Fibroblast of pulmonary artery (primary cell): ENCODE measurements around the gene THSD7A.

ENCODE experiments used
- DNase-seq: peaks from one replicate; pipeline ENCODE4 v3.0.0-alpha.2; 2010; ENCODE audit warnings: low read depth
- H3K4me3 ChIP-seq: replicated peaks from 2 replicates; pipeline ENCODE4 v1.5.1; 2011; ENCODE audit warnings: low read depth, mild to moderate bottlenecking, control low read depth, low read length, moderate library complexity
- TF ChIP-seq, protein P1 (sequence below): IDR thresholded peaks from 2 replicates; pipeline ENCODE4 v1.5.1; 2011; ENCODE audit warnings: mild to moderate bottlenecking, control low read depth, low read length, inconsistent platforms; ENCODE audit errors: missing control alignments

Gene THSD7A

DNA sequence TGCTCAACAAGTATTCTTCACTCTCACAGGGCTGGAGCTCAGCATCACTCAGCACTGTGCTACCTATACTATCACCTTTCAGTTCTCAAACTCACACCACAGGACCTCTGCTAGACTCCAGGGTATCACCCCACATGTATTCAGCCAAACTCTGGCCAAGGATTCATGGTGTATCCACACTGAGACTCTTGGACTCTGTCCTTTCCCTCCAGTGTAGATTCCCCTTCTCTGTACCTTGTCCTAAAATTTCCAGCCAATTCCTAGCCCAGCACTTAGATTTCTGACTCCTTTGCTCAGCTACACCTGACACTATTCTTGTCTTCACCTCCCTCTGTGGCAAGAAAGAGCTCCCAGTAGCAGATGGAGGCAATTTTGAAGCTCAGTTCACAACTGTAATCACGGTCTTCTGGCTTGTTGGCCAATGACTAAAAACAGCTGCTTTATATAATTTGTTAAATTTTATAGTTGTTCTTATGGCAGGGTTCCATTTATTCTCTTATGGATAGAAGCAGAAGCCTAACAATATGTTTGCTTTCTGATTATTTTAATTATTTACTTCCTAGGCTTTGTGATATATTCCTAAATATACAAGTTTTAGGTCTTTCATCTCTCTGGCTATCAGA lies 258.8 kb downstream of the THSD7A start:
- H3K4me3 ChIP-seq = no peak overlapping the region
- no peak for DNase-seq
- TF ChIP-seq, protein P1, sequence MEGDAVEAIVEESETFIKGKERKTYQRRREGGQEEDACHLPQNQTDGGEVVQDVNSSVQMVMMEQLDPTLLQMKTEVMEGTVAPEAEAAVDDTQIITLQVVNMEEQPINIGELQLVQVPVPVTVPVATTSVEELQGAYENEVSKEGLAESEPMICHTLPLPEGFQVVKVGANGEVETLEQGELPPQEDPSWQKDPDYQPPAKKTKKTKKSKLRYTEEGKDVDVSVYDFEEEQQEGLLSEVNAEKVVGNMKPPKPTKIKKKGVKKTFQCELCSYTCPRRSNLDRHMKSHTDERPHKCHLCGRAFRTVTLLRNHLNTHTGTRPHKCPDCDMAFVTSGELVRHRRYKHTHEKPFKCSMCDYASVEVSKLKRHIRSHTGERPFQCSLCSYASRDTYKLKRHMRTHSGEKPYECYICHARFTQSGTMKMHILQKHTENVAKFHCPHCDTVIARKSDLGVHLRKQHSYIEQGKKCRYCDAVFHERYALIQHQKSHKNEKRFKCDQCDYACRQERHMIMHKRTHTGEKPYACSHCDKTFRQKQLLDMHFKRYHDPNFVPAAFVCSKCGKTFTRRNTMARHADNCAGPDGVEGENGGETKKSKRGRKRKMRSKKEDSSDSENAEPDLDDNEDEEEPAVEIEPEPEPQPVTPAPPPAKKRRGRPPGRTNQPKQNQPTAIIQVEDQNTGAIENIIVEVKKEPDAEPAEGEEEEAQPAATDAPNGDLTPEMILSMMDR = no peak

DNA sequence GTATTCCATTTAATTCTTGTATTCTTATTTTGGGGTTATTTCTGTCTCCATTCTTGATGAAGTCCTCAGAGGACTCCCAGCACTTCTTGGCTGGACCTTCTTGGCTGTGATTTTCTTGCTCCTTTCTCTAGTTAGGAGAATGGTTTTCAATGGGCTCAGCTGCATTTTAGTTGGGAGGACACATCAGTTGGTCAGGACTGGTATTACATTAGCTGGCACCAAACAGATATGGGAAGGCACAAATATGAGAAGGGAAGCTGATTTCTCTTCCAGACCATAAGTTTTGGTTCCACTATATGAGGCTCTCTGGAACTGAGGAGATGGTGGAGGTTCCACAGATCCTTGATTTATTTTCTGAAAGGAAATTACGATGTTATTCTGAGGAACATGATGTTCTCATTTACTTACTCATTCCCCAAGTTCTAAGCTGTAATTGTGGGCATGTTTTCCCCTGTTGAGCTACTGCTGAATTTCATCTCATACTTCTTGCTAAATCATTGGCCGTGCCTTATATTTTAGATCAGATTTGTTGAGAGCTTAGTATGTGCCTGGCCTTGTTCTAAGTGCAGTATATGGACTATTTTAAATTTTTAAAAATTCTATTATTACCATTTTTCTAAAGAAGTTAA lies 261.0 kb downstream of the THSD7A start:
- H3K4me3 ChIP-seq = no peak overlapping the region
- peak; percentile 13 for DNase-seq
- TF ChIP-seq, protein P1 = no peak

DNA sequence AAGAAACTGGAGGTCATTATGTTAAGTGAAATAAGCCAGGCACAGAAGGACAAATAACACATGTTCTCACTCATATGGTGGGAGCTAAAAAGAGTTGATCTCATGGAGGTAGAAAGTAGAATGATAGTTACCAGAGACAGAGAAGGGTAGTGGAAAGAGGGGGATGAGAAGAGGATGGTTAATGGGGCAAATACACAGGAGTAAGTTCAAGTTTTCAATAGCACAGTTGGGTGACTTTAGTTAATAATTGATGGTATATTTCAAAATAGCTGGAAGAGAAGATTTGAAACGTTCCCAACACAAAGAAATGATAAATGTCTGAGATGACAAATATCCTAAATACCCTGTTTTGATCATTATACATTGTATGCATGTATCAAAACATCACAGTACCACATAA lies 261.8 kb downstream of the THSD7A start:
- DNase-seq = no peak
- no peak overlapping the region for H3K4me3 ChIP-seq
- TF ChIP-seq, protein P1 = no peak

DNA sequence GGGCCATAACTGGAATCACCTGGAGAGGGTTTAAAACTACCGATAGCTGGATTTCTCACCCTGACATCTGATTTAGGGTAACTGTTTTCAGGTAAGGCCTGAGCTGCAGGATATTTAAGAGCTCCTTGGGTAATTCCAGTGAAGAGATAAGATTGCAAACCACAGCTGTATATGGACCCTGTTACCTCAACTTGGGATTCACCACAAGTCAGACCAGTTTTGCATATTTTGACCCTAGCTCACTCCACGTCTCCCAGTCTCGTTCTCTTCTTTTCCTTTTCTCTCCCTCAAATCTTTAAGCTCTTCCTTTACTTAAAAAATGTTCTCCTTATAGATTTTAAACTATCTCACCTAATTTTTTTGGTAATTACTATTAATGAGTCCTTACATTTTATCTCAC lies 264.4 kb downstream of the THSD7A start:
- no peak for DNase-seq
- no peak overlapping the region for H3K4me3 ChIP-seq
- TF ChIP-seq, protein P1 = no peak

DNA sequence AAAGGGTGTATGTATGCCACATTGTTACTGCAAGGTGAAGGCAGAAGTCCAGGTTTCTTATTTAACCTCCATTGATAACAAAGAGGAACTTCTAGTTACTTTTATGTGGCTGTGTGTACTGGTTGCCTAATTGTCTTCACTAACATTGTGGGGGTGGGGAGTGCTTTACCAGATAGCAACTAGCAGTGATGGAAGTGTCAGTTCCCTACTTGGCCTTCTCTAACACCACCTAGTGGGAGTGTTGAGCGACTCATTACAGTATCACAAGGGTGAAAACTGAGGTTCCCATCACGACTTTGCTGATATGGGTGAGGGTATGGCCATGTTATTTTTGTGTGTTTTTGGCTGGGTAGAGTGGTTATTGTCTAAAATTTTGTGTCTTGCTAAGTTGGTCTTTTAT lies 274.4 kb downstream of the THSD7A start:
- peak; percentile 47 for DNase-seq
- TF ChIP-seq, protein P1 = peak; percentile 40

DNA sequence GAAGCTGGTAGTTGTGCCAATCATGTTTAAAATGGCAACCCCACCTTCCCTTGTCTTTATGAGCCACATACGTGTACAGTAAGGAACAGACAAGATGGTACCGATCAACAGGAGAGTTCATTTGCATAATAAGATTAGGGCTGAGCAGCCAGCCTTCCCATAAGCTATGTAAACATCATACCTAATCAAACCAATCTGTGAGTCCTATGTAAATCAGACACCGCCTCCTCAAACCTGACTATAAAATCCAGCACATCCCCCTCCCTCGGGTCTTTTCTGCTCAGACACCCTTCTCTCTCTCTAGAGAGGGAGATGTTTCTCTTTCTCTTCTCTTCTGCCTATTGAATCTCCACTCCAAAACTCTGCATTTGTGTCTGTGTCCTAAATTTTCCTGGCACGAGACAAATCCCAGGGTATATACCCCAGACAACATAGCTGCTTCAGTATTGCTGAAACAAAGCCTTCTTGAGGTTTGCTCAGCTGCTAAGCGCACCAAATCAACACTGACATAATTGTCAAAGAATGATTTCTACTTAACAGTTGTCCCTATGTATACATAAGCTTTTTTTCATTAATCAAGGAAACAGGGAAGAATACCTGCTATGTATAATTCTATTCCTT lies 279.2 kb downstream of the THSD7A start:
- H3K4me3 ChIP-seq = no peak overlapping the region
- no peak for DNase-seq
- TF ChIP-seq, protein P1 = no peak

More for the DNA sequence above, 274.4 kb downstream of the THSD7A start:
- no peak overlapping the region for H3K4me3 ChIP-seq

DNA sequence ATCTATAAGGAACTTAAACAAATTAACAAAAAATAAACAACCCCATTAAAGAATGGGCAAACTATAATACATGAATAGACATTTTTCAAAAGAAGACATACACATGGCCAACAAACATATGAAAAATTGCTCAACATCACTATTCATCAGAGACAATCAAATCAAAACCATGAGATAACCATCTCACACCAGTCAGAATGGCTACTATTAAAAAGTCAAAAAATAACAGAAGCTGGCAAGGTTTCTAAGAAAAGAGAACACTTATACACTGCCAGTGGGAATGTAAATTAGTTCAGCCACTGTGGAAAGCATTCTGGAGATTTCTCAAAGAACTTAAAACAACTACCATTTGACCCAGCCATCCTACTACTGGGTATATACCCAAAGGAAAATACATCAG lies 280.5 kb downstream of the THSD7A start:
- DNase-seq = no peak
- TF ChIP-seq, protein P1 = no peak
- no peak overlapping the region for H3K4me3 ChIP-seq
